Measurements from ENCODE around the gene IFNA7.
"Not testable (repeated sequence)": the region's sequence is repeated elsewhere in the genome, so short reads cannot be mapped to it uniquely, and the experiment has no call there.

IFNA7 gene

DNA sequence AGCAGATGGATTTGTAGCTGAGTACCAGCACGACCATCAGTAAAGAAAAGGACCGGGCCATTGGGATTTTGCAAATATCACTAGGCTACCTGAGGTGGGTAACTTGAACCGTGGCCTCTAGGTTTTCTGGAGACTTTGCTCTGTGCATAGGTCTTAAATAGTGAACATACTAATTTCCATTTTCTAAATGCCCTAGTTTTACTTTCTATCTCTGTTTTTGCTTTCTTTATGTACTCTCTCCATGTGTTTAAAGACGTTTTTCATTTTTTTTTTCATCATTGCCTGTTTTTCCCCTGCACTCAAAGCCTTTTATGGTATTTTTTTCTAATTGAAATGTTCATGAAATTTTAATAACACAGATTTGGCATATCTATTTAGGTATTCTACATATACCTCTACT is at the start of gene IFNA7:
TSS of gene IFNA7 (minus strand) at position 101 of the 400 bp plus-strand sequence. CDS start at position 61, 40 bp downstream.
- not testable (repeated sequence) for DNase-seq

DNA sequence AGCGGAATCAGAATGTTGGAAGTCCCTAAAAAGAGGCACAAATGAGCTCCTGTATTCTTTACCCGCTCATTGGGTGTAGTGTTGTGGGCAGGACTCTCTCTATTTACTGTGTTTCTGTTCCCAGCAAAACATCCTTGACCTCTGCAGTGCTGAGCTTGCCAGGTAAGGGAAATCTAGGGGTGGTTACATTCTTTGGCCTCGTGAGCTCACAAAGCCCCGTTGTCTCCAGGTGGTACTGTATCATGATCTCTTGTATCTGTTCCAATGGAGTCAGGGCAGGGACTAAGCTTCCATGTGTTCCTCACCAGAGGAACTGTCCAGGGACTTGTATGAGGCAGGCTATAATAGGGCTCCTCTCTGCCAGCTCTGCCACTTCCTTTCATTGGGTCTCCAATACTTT is 49.6 kb upstream of the IFNA7 start:
- no peak for DNase-seq

DNA sequence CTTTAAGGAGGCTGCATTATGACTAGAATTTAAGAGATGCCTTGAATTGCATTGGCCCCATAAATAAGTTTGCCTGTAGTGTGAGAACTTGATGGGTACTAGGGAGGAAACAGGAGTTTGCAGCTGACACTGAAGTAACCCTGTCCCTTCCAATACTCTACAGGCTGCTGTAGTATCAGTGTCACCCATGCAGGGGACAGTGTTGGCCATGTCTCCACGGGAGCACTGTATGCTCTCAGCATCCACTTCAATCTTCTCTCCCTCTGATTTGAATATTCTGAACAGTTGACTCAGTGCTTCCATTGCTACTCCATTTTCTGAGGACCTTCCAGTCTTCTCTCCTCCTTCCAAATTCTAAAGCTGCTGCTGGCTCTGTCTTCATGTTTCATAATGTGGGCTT is 49.2 kb upstream of the IFNA7 start:
- no peak for DNase-seq

DNA sequence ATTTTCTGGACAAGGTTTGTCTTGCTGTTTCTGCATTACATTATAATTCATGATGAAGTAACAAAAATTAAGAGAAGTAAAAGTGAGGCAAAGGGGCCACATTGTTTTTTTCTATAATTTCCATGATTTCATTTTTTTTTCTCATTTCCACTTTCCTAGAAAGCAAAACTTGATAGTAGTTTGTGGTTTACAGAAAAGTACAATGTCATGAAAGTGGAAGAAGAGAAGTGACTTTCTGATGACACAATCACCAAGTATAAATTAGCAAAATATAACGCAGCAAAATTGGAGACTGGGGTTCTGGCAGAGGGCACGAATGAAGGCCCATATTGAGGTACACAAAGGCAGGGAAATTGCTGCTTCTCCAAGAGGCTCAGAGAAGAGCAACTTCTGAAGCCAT is 42.8 kb upstream of the IFNA7 start:
- DNase-seq: no peak

DNA sequence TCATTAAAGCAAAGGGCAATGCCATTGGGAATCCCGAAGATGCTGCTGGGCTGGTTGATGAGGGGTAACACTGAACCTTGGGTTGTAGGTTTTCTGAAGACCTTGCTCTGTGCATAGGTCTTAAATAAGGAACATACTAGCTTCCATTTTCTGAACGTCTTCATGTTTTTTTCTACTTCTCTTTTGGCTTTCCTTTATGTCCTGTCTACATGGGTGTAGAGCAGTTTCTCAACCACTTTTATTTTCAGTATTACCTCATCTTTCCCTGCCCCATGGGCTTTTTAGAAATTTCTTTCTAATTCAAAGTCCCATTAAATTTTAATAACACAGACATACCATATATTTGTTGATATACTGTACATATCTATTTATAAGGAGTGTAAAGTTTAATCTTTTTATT is 37.9 kb upstream of the IFNA7 start, which contains the start of gene IFNA14:
TSS of gene IFNA14 (minus strand) at position 95 of the 400 bp plus-strand sequence. CDS start at position 25, 70 bp downstream.
- no peak for DNase-seq

DNA sequence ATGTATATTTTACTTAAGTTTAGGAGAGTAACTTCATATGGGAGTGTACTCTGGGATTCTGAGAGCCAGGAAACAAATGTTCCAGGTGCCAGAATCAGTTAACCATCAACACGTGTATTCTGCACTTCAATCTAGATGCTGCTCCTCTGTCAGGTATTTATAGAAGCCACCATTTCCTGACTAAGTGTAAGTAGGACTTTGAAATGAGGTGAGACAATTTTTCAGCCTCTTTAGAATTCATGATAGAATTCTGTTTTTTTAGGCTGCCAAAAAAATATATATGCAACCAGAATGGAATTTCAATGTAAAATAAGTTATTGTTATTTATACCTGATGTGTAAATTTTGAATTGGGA is 34.3 kb upstream of the IFNA7 start:
- not testable (repeated sequence) for DNase-seq

DNA sequence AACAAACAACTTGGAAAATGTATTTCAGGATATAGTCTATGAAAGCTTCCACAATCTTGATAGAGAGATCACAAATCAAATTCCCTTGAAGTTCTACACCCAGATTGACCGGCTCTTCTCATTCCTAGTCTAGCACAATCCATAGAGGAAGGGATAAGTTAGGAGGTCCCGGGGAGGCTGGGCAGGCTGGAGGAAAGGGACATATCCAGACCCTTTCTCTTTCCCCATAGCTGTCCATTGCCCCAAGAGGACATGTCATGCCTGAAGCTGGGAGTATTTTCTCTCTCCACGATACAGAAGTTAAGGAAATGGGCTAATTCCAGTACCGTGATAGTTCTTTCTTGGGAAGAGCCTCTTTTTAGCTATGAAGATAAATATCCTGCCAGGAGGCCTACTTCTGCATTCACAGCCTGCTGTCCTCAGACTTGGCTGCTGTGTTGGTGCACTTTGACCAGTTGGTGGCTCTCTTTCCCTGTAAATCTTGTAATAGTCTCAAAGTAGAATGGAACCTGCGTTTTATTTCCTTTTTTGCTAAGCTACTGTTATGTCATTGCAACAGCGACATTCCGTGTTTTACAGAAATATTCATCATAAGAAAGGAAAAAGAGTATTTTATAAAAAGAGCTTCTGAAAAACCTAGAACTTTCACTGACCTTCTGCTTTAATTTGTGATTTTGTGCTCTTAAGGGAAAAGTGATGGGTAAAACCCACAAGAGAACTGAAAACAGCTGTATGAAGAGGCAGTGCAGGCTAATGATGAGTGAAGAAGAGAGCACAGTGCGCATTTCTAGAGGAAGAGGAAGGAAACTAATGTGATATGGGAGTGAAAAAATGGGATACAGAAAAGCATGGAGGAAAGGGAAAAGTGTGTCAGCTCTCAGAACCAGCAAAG is 33.7 kb upstream of the IFNA7 start:
- peak in 2 of 3 experiments; percentile 27 to 30 for DNase-seq

DNA sequence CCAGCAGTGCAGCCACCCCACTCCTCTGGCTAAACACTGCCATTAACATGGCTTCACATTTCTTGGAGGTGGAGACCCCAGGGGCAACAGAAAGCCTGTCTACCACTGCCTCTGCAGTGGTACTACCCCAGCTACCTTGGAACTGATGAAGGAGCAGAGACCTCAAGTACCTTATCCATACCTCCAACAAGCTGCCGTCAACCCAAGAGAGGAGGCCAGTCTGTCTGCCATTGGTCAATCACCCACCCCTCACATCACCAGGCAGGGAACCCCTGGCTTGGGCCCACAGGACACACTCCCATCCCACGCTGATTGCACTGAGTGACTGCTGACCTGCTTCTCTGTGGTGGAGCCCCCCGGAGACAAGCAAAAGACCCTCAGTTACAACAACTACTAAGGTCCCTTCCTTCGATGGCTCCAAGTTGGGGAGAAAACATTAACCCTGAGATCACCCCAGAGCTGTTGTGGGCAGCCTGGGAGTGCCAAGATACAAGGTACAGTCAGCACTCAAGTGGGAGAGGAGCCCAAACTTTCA is 32.2 kb upstream of the IFNA7 start:
- DNase-seq: no peak

DNA sequence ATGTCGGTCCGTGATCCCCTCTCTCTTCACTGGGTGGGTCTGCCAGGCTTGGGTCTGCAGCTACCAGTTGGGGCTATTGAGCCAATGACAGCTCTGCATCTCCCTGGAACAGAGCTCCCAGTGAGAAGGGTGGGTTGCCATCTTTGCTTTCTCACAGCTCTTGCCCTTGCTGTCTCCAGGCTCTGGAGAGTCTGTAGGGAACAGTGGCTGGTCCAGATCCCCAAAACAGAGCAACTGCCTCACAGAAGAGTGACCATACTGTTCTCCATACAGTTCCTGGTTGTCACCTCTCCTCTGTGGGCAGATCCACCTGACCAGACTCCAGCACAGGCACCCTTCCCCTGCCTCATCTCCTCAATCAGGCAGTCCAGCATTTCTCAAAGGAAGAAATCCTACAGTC is 31.3 kb upstream of the IFNA7 start:
- no peak for DNase-seq

DNA sequence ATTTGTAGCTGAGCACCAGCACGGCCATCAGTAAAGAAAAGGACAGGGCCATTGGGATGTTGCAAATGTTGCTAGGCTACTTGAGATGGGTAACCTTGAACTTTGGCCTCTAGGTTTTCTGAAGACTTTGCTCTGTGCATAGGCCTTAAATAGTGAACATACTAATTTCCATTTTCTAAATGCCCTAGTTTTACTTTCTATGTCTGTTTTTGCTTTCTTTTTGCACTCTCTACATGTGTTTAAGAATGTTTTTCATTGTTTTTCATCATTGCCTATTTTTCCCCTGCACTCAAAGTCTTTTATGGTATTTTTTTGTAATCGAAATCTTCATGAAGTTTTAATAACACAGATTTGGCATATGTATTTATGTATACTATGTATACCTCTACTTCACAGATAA is 26.1 kb upstream of the IFNA7 start, which contains the start of gene IFNA17:
TSS of gene IFNA17 (minus strand) at position 101 of the 400 bp plus-strand sequence. CDS start at position 52, 49 bp downstream.
- DNase-seq: no peak

DNA sequence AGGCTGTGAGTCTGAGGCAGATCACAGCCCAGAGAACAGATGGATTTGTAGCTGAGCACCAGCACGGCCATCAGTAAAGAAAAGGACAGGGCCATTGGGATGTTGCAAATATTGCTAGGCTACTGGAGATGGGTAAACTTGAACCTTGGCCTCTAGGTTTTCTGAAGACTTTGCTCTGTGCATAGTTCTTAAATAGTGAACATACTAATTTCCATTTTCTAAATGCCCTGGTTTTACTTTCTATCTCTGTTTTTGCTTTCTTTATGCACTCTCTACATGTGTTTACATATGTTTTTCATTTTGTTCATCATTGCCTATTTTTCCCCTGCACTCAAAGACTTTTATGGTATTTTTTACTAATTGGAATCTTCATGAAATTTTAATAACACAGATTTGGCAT is 15.2 kb upstream of the IFNA7 start, which contains the start of gene IFNA16:
TSS of gene IFNA16 (minus strand) at position 101 of the 400 bp plus-strand sequence. CDS start at position 95, 6 bp downstream.
- not testable (repeated sequence) for DNase-seq

DNA sequence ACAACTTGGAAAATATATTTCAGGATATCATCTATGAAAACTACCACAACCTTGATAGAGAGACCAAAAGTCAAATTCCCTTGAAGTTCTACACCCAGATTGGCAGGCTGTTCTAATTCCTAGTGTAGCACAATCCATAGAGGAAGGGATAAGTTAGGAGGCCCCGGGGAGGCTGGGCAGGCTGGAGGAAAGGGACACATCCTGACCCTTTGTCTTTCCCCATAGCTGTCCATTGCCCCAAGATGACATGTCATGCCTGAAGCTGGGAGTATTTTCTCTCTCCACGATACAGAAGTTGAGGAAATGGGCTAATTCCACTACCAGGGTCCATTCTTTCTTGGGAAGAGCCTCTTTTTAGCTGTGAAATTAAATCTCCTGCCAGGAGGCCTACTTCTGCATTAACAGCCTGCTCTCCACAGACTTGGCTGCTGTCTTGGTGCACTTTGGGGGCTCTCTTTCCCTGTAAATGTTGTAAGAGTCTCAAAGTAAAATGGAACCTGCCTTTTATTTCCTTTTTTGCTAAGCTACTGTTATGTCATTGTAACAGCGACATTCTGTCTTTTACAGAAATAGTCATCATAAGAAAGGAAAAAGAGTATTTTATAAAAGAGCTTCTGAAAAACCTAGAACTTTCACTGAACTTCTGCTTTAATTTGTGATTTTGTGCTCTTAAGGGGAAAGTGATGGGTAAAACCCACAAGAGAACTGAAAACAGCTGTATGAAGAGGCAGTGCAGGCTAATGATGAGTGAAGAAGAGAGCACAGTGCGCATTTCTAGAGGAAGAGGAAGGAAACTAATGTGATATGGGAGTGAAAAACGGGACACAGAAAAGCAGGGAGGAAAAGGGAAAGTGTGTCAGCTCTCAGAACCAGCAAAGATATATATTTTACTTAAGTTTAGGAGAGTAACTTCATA is 11.7 kb upstream of the IFNA7 start:
- not testable (repeated sequence) for DNase-seq

DNA sequence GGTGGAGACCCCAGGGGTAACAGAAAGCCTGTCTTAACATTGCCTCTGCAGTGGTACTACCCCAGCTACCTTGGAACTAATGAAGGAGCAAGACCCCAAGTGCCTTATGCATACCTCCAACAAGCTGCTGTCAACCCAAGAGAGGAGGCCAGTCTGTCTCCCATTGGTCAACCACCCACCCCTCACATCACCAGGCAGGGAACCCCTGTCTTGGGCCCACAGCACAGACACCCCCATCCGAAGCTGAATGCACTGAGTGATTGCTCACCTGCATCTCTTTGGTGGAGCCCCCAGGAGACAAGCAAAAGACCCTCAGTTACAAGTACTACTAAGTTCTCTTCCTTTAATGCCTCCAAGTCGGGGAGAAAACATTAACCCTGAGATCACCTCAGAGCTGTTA is 10.2 kb upstream of the IFNA7 start:
- not testable (repeated sequence) for DNase-seq

DNA sequence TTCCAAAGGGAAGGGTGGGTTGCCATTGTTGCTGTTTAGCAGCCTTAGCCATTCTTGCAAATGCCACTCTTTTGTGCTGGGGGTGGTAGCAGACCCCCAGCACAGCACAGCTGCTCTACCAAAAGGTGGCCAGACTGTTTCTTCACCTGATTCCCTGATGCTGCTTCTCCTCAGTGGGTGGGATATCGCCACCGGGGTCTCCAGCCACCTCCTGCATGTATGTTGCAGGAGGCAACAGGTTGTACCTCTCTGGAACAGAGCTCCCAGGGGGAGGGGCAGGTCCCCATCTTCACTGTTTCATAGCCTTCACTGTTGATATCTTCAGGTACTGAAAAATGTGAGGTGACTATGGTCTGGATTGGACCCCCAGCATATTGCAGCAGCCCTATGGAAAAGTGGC is 8.8 kb upstream of the IFNA7 start:
- not testable (repeated sequence) for DNase-seq

DNA sequence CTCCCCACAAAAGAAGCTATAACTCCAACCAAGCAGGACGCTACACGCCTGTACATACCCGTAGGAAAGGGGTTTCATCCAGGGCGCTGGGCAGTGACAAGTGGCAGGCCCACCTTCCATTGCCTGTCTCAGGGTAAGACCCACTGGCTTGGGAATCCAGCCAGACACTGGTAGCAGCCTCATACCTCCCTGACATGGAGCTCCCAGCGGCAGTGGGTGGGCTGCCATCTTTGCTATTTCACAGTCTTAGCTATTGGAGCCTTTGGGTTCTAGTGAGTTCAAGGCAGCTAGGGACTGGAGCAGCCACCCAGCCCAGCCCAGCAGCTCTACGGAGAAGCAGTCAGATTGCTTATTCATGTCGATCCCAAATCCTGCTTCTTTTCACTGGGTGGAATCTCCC is 8.3 kb upstream of the IFNA7 start:
- DNase-seq: no peak

DNA sequence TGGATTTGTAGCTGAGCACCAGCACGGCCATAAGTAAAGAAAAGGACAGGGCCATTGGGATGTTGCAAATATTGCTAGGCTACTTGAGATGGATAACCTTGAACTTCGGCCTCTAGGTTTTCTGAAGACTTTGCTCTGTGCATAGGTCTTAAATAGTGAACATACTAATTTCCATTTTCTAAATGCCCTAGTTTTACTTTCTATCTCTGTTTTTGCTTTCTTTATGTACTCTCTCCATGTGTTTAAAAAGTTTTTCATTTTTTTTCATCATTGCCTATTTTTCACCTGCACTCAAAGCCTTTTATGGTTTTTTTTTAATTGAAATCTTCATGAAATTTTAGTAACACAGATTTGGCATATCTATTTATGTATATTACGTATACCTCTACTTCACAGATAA is 5.0 kb upstream of the IFNA7 start, which contains the start of gene IFNA10:
TSS of gene IFNA10 (minus strand) at position 101 of the 400 bp plus-strand sequence. CDS start at position 55, 46 bp downstream.
- DNase-seq: not testable (repeated sequence)

DNA sequence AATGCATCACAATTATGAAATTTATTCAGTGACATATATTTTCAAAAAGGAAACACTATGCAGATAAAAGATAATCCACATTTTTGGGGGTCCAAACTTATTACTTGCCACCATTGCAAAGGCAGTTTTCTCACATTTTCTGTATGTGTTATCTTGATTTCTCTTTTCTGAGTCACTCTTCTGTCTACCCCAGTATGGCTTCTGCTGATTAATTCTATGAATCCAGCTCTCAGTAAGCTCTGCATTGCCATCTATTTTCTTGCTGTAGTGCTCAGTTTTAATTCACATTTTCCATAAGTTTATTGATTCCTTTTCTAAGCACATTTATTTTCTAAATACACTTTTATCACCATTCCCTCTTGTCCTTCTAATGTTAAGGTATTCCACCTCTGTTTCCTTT is 3.2 kb upstream of the IFNA7 start:
- no peak for DNase-seq

DNA sequence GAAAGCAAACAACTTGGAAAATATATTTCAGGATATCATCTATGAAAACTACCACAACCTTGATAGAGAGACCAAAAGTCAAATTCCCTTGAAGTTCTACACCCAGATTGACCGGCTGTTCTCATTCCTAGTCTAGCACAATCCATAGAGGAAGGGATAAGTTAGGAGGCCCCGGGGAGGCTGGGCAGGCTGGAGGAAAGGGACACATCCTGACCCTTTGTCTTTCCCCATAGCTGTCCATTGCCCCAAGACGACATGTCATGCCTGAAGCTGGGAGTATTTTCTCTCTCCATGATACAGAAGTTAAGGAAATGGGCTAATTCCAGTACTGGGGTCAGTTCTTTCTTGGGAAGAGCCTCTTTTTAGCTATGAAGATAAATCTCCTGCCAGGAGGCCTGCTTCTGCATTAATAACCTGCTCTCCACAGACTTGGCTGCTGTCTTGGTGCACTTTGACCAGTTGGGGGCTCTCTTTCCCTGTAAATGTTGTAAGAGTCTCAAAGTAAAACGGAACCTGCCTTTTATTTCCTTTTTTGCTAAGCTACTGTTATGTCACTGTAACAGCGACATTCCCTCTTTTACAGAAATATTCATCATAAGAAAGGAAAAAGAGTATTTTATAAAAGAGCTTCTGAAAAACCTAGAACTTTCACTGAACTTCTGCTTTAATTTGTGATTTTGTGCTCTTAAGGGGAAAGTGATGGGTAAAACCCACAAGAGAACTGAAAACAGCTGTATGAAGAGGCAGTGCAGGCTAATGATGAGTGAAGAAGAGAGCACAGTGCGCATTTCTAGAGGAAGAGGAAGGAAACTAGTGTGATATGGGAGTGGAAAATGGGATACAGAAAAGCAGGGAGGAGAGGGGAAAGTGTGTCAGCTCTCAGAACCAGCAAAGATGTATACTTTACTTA is 6.9 kb downstream of the IFNA7 start:
- peak in 1 of 3 experiments; percentile 9 for DNase-seq

DNA sequence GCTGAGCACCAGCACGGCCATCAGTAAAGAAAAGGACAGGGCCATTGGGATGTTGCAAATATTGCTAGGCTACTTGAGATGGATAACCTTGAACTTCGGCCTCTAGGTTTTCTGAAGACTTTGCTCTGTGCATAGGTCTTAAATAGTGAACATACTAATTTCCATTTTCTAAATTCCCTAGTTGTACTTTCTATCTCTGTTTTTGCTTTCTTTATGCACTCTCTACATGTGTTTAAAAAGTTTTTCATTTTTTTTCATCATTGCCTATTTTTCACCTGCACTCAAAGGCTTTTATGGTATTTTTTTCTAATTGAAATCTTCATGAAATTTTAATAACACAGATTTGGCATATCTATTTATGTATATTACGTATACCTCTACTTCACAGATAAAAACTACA is 14.5 kb downstream of the IFNA7 start, which contains the start of gene IFNA4:
TSS of gene IFNA4 (minus strand) at position 101 of the 400 bp plus-strand sequence. CDS start at position 45, 56 bp downstream.
- not testable (repeated sequence) for DNase-seq

DNA sequence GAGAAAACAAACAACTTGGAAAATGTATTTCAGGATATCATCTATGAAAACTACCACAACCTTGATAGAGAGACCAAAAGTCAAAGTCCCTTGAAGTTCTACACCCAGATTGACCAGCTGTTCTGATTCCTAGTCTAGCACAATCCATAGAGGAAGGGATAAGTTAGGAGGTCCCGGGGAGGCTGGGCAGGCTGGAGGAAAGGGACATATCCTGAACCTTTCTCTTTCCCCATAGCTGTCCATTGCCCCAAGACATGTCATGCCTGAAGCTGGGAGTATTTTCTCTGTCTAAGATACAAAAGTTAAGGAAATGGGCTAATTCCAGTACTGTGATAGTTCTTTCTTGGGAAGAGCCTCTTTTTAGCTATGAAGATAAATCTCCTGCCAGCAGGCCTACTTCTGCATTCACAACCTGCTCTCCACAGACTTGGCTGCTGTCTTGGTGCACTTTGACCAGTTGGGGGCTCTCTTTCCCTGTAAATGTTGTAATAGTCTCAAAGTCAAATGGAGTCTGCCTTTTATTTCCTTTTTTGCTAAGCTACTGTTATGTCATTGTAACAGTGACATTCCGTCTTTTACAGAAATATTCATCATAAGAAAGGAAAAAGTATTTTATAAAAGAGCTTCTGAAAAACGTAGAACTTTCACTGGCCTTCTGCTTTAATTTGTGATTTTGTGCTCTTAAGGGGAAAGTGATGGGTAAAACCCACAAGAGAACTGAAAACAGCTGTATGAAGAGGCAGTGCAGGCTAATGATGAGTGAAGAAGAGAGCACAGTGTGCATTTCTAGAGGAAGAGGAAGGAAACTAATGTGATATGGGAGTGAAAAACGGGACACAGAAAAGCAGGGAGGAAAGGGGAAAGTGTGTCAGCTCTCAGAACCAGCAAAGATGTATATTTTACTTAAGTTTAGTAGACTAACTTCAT is 18.9 kb downstream of the IFNA7 start:
- peak in 1 of 3 experiments; percentile 19 for DNase-seq
